HK-2 (cell line): ENCODE results near the gene CHD1.

Experiments used
- DNase-seq: peaks from one replicate; pipeline ENCODE4 v3.0.0-alpha.2; 2018; ENCODE audit not compliant: unreplicated experiment

The CHD1 gene

GRCh38 chr5:98936948-98937715, 8.3 kb upstream of the CHD1 start:
- no peak for DNase-seq

GRCh38 chr5:98935206-98935605, 6.4 kb upstream of the CHD1 start:
- DNase-seq = no peak

GRCh38 chr5:98934546-98934945, 5.7 kb upstream of the CHD1 start:
- no peak for DNase-seq

GRCh38 chr5:98933445-98934072, 4.8 kb upstream of the CHD1 start:
- no peak for DNase-seq

- no peak for DNase-seq
Observed at GRCh38 chr5:98930972-98931762, 2.4 kb upstream of the CHD1 start.

GRCh38 chr5:98929710-98930298, 997 bp upstream of the CHD1 start:
- DNase-seq = no peak

- DNase-seq = peak; percentile 51
Observed at GRCh38 chr5:98927989-98928872, 576 bp downstream of the CHD1 start.

- peak; percentile 22 for DNase-seq
Observed at GRCh38 chr5:98927242-98927988, 1.4 kb downstream of the CHD1 start.

GRCh38 chr5:98923966-98924365, 4.8 kb downstream of the CHD1 start:
- no peak for DNase-seq

GRCh38 chr5:98921947-98922505, 6.8 kb downstream of the CHD1 start:
- DNase-seq = no peak

GRCh38 chr5:98917433-98917832, 11.4 kb downstream of the CHD1 start:
- DNase-seq = no peak

GRCh38 chr5:98916540-98916939, 12.3 kb downstream of the CHD1 start:
- no peak for DNase-seq

- no peak for DNase-seq
Observed at GRCh38 chr5:98913911-98914310, 14.9 kb downstream of the CHD1 start.

- DNase-seq = no peak
Observed at GRCh38 chr5:98911280-98912040, 17.3 kb downstream of the CHD1 start.

GRCh38 chr5:98909363-98909762, 19.4 kb downstream of the CHD1 start:
- no peak for DNase-seq

GRCh38 chr5:98907951-98908350, 20.9 kb downstream of the CHD1 start:
- no peak for DNase-seq

- DNase-seq = no peak
Observed at GRCh38 chr5:98906756-98907355, 22.0 kb downstream of the CHD1 start.

- no peak for DNase-seq
Observed at GRCh38 chr5:98905857-98906688, 22.7 kb downstream of the CHD1 start.
